IMR-90 (cell line): ENCODE results near the gene PRRC2A. TPM values are rescaled to one million over a fixed set of nuclear protein-coding genes. Genes with fewer than 3 reads are reported as not detected.

Experiments used
- ATAC-seq: fragments of 200-7000 bp; cut with Tn5 transposase; 2 replicates; pipeline ENCODE4 v1.9.1; 2020; ENCODE audit warnings: low read depth, mild to moderate bottlenecking, moderate library complexity
- BruUV-seq: library from RNA; stranded (reverse); fragments of 400-500 nt; replicated peaks from 2 replicates; lab custom pipeline; 2021; lab: Mats Ljungman, UMichigan
- CTCF ChIA-PET: fragments of 300-600 bp; formaldehyde crosslinking; extraction: SDS; loops from one replicate; lab custom pipeline; 2021; ENCODE audit warnings: antibody characterized with exemption; lab: Yijun Ruan, JAX
- POLR2A ChIA-PET: fragments of 300-600 bp; sonication (Branson Sonifier 250); formaldehyde crosslinking; loops from one replicate; lab custom pipeline; 2022; ENCODE audit warnings: antibody characterized with exemption; ENCODE audit not compliant: unreplicated experiment; lab: Charles Lee
- DNase-seq: peaks from one replicate; pipeline ENCODE4 v3.0.0; 2013
- H2AFZ ChIP-seq: replicated peaks from 2 replicates; pipeline ENCODE3; 2013; ENCODE audit warnings: low read length, mild to moderate bottlenecking; ENCODE audit not compliant: poor library complexity
- H2AK5ac ChIP-seq: 2 replicates; pipeline ENCODE4 v1.6.1; 2013; ENCODE audit warnings: low read depth, low read length, inconsistent platforms
- H2AK9ac ChIP-seq: replicated peaks from 2 replicates; pipeline ENCODE3; 2013; ENCODE audit warnings: mild to moderate bottlenecking, low read depth, low read length, moderate library complexity; ENCODE audit not compliant: poor library complexity
- H2BK120ac ChIP-seq: 2 replicates; pipeline ENCODE4 v1.6.1; 2013; ENCODE audit warnings: low read depth, low read length, inconsistent platforms
- H2BK15ac ChIP-seq: 3 replicates; pipeline ENCODE4 v1.6.1; 2013; ENCODE audit warnings: low read depth, low read length, inconsistent platforms
- H2BK20ac ChIP-seq: 2 replicates; pipeline ENCODE4 v1.6.1; 2013; ENCODE audit warnings: low read depth, mild to moderate bottlenecking, inconsistent platforms, low read length, moderate library complexity
- H2BK5ac ChIP-seq: 2 replicates; pipeline ENCODE4 v1.6.1; 2013; ENCODE audit warnings: mild to moderate bottlenecking, low read depth, low read length, inconsistent platforms; ENCODE audit not compliant: poor library complexity, severe bottlenecking
- H3K14ac ChIP-seq: replicated peaks from 2 replicates; pipeline ENCODE4 v1.6.1; 2013; ENCODE audit warnings: low read depth, low read length, inconsistent platforms
- H3K18ac ChIP-seq: 2 replicates; pipeline ENCODE4 v1.6.1; 2013; ENCODE audit warnings: low read depth, low read length, control low read depth
- H3K23ac ChIP-seq: 2 replicates; pipeline ENCODE4 v1.6.1; 2013; ENCODE audit warnings: low read depth, low read length, inconsistent platforms
- H3K27ac ChIP-seq: 2 replicates; pipeline ENCODE4 v1.5.1; 2013; ENCODE audit warnings: mild to moderate bottlenecking, control low read depth, low read length; ENCODE audit not compliant: insufficient read depth
- H3K27me3 ChIP-seq: 2 replicates; pipeline ENCODE4 v1.6.1; 2013; ENCODE audit warnings: low read length; ENCODE audit not compliant: control insufficient read depth, insufficient read depth
- H3K36me3 ChIP-seq: 2 replicates; pipeline ENCODE4 v1.6.1; 2013; ENCODE audit warnings: low read length, mixed read lengths; ENCODE audit not compliant: control insufficient read depth, insufficient read depth
- H3K4ac ChIP-seq: 2 replicates; pipeline ENCODE4 v1.6.1; 2013; ENCODE audit warnings: low read depth, low read length, inconsistent platforms
- H3K4me1 ChIP-seq: 2 replicates; pipeline ENCODE4 v1.6.1; 2013; ENCODE audit warnings: low read length, mixed read lengths; ENCODE audit not compliant: control insufficient read depth, insufficient read depth
- H3K4me2 ChIP-seq: 2 replicates; pipeline ENCODE4 v1.6.1; 2013; ENCODE audit warnings: low read depth, mild to moderate bottlenecking, control low read depth, low read length, moderate library complexity
- H3K4me3 ChIP-seq: 2 replicates; pipeline ENCODE4 v1.5.1; 2013; ENCODE audit warnings: low read depth, mild to moderate bottlenecking, control low read depth, low read length, moderate library complexity; ENCODE audit not compliant: insufficient read depth
- H3K56ac ChIP-seq: 2 replicates; pipeline ENCODE4 v1.6.1; 2013; ENCODE audit warnings: low read length, inconsistent platforms; ENCODE audit not compliant: insufficient read depth; ENCODE audit errors: extremely low read depth
- H3K79me1 ChIP-seq, 2 experiments: 2 replicates each; pipeline ENCODE4 v1.6.1; 2013; ENCODE audit warnings: low read length in 2 of 2, inconsistent platforms in 1 of 2, low read depth in 1 of 2
- H3K9ac ChIP-seq: 2 replicates; pipeline ENCODE4 v1.6.1; 2013; ENCODE audit warnings: low read depth, low read length, control low read depth
- H3K9me1 ChIP-seq: 2 replicates; pipeline ENCODE4 v1.6.1; 2013; ENCODE audit warnings: low read length, inconsistent platforms; ENCODE audit not compliant: insufficient read depth
- H3K9me3 ChIP-seq: 2 replicates; pipeline ENCODE4 v1.6.1; 2013; ENCODE audit warnings: low read length; ENCODE audit not compliant: control insufficient read depth, insufficient read depth
- H4K20me1 ChIP-seq: 2 replicates; pipeline ENCODE4 v1.6.1; 2013; ENCODE audit warnings: low read length, inconsistent platforms; ENCODE audit not compliant: insufficient read depth
- H4K5ac ChIP-seq: 2 replicates; pipeline ENCODE4 v1.6.1; 2013; ENCODE audit warnings: mild to moderate bottlenecking, low read depth, low read length, control low read depth
- H4K8ac ChIP-seq, 2 experiments: 2 replicates each; pipeline ENCODE4 v1.6.1; 2013; ENCODE audit warnings: low read depth in 2 of 2, low read length in 2 of 2, control low read depth in 1 of 2, inconsistent platforms in 1 of 2
- H4K91ac ChIP-seq: 2 replicates; pipeline ENCODE4 v1.6.1; 2013; ENCODE audit warnings: low read depth, low read length, inconsistent platforms; ENCODE audit not compliant: insufficient read depth
- BHLHE40 ChIP-seq: fragments of 150-350 bp; IDR thresholded peaks from 2 replicates; pipeline ENCODE4 v1.6.1; 2016; ENCODE audit warnings: mild to moderate bottlenecking, low read depth, low read length
- CEBPB ChIP-seq: IDR thresholded peaks from 2 replicates; pipeline ENCODE4 v1.6.1; 2012; ENCODE audit warnings: low read depth, low read length, improper control_type of control experiment
- ELK1 ChIP-seq: fragments of 150-350 bp; IDR thresholded peaks from 2 replicates; pipeline ENCODE4 v1.6.1; 2016; ENCODE audit warnings: low read depth, mild to moderate bottlenecking, low read length, moderate library complexity, borderline replicate concordance
- FOS ChIP-seq: fragments of 150-350 bp; IDR thresholded peaks from 2 replicates; pipeline ENCODE4 v1.6.1; 2016; ENCODE audit warnings: low read depth, low read length
- MAFK ChIP-seq: IDR thresholded peaks from 2 replicates; pipeline ENCODE4 v1.6.1; 2012; ENCODE audit warnings: low read depth, low read length, improper control_type of control experiment
- MAZ ChIP-seq: IDR thresholded peaks from 2 replicates; pipeline ENCODE4 v1.6.1; 2012; ENCODE audit warnings: low read depth, mild to moderate bottlenecking, low read length, improper control_type of control experiment, moderate library complexity, borderline replicate concordance
- MXI1 ChIP-seq: IDR thresholded peaks from 2 replicates; pipeline ENCODE4 v1.6.1; 2012; ENCODE audit warnings: low read depth, mild to moderate bottlenecking, low read length, moderate library complexity, borderline replicate concordance
- NFE2L2 ChIP-seq: fragments of 150-350 bp; IDR thresholded peaks from 2 replicates; pipeline ENCODE4 v1.6.1; 2016; ENCODE audit warnings: low read depth, mild to moderate bottlenecking, low read length
- POLR2A ChIP-seq: IDR thresholded peaks from 2 replicates; pipeline ENCODE4 v1.6.1; 2012; ENCODE audit warnings: mild to moderate bottlenecking, low read depth, low read length
- RAD21 ChIP-seq: IDR thresholded peaks from 2 replicates; pipeline ENCODE4 v1.6.1; 2012; ENCODE audit warnings: low read length, improper control_type of control experiment
- RCOR1 ChIP-seq: IDR thresholded peaks from 2 replicates; pipeline ENCODE4 v1.6.1; 2012; ENCODE audit warnings: mild to moderate bottlenecking, low read length, improper control_type of control experiment; ENCODE audit not compliant: insufficient replicate concordance
- RFX5 ChIP-seq: IDR thresholded peaks from 2 replicates; pipeline ENCODE4 v1.8.0; 2012; ENCODE audit warnings: low read depth, mild to moderate bottlenecking, low read length, moderate library complexity
- SMC3 ChIP-seq: fragments of 150-350 bp; IDR thresholded peaks from 2 replicates; pipeline ENCODE4 v1.6.1; 2016; ENCODE audit warnings: low read depth, mild to moderate bottlenecking, antibody characterized with exemption, low read length, moderate library complexity
- WGBS, 2 experiments: methylation state at CpG; one replicate each; pipeline versions ENCODE4 v1.1.5 to v1.1.7; 2013; ENCODE audit warnings: missing lambda C conversion rate in 2 of 2; ENCODE audit not compliant: insufficient read length in 1 of 2; ENCODE audit errors: extremely low coverage in 2 of 2; 5-methylcytosine and 5-hydroxymethylcytosine counted together
- dilution Hi-C: fragments of 300-500 bp; cut with HindIII; formaldehyde crosslinking; loops from one replicate; pipeline ENCODE4 v1.14.3; 2018; ENCODE audit warnings: low sequenced_read_pairs; ENCODE audit not compliant: unreplicated experiment
- in situ Hi-C: fragments of 300-500 bp; cut with MboI; formaldehyde crosslinking; loops from 3 replicates; pipeline ENCODE4 v1.14.3; 2019; ENCODE audit warnings: low sequenced_read_pairs, inconsistent platforms, mixed read lengths
- intact Hi-C: fragments of 100-400 bp; cut with micrococcal nuclease; formaldehyde crosslinking; loops from 2 replicates; pipeline ENCODE4 v1.10.0; 2022
- polyA plus RNA-seq, 3 experiments: library from polyadenylated mRNA; depleted of rRNA; stranded (reverse); fragments of >200 nt; gene quantifications; 2 replicates each; pipeline ENCODE4 v1.2.3, GENCODE V29; 2012; ENCODE audit warnings: low replicate concordance in 1 of 3
- total RNA-seq: library from RNA; depleted of rRNA; stranded (reverse); fragments of >200 nt; gene quantifications from 2 replicates; pipeline ENCODE4 v1.2.3, GENCODE V29; 2012

Gene PRRC2A
- total and polyA plus RNA-seq, 2 of the 4 experiments (the other 2 are of a cell fraction), result 7.7 to 88.6 TPM

- Histone ChIP-seq H3K36me3 (peaks cover 93% of the 10 kb centered on the region), H3K4ac (no peak overlapping the region), H3K4me2 (no peak overlapping the region), H3K14ac (no peak overlapping the region), H3K4me1 (no peaks in the 10 kb centered on the region), H2BK5ac (no peak overlapping the region), H3K79me1 (peaks cover 44 to 62% of the 10 kb centered on the region in 2 experiments), H2BK120ac (no peak overlapping the region), H3K9me3 (no peaks in the 10 kb centered on the region), H2AK9ac (peak overlapping the region; percentile 75), H3K4me3 (no peak overlapping the region), H4K5ac (no peak overlapping the region), H3K9ac (no peak overlapping the region), H3K23ac (no peak overlapping the region), H4K8ac (no peak overlapping the region), H4K20me1 (peaks cover 27% of the 10 kb centered on the region), H3K18ac (no peak overlapping the region), H2AK5ac (no peak overlapping the region), H3K56ac (no peak overlapping the region), H2AFZ (no peak overlapping the region), H3K27me3 (no peaks in the 10 kb centered on the region), H4K91ac (no peak overlapping the region), H2BK15ac (no peak overlapping the region), H3K9me1 (no peaks in the 10 kb centered on the region), H2BK20ac (no peak overlapping the region), H3K27ac (no peak overlapping the region)
- ChIA-PET POLR2A (no interaction called here), CTCF (no interaction called here)
- WGBS, 2 experiments, result 97% methylated on average over 5 of the region's 16 CpGs; no CpG with 5 or more reads in 1 of the 2 experiments
- no TSS peak for BruUV-seq
- dilution Hi-C loops (no loop called here), in situ Hi-C loops (no loop called here), intact Hi-C loops (no loop called here)
- no peak for TF ChIP-seq MAFK
- no peak for TF ChIP-seq CEBPB
- no peak for TF ChIP-seq MAZ
- no peak for TF ChIP-seq ELK1
- TF ChIP-seq RCOR1, result no peak
- TF ChIP-seq RFX5, result no peak
- no peak for TF ChIP-seq FOS
- TF ChIP-seq BHLHE40, result no peak
- no peak for TF ChIP-seq NFE2L2
- no peak for TF ChIP-seq MXI1
- TF ChIP-seq SMC3, result no peak
- TF ChIP-seq POLR2A, result no peak
- no peak for TF ChIP-seq RAD21
- ATAC-seq (no peak), DNase-seq (no peak)
These were observed 10.7 kb downstream of the PRRC2A start for GRCh38 chr6:31631209-31631608.
